HG03354 (cell line): ENCODE results near the gene TELO2.

Experiments used
- ATAC-seq: cut with Tn5 transposase; IDR thresholded peaks from one replicate; pipeline ENCODE4 v1.9.1; 2021; ENCODE audit warnings: mild to moderate bottlenecking; ENCODE audit not compliant: unreplicated experiment, poor library complexity, severe bottlenecking

The TELO2 gene

DNA sequence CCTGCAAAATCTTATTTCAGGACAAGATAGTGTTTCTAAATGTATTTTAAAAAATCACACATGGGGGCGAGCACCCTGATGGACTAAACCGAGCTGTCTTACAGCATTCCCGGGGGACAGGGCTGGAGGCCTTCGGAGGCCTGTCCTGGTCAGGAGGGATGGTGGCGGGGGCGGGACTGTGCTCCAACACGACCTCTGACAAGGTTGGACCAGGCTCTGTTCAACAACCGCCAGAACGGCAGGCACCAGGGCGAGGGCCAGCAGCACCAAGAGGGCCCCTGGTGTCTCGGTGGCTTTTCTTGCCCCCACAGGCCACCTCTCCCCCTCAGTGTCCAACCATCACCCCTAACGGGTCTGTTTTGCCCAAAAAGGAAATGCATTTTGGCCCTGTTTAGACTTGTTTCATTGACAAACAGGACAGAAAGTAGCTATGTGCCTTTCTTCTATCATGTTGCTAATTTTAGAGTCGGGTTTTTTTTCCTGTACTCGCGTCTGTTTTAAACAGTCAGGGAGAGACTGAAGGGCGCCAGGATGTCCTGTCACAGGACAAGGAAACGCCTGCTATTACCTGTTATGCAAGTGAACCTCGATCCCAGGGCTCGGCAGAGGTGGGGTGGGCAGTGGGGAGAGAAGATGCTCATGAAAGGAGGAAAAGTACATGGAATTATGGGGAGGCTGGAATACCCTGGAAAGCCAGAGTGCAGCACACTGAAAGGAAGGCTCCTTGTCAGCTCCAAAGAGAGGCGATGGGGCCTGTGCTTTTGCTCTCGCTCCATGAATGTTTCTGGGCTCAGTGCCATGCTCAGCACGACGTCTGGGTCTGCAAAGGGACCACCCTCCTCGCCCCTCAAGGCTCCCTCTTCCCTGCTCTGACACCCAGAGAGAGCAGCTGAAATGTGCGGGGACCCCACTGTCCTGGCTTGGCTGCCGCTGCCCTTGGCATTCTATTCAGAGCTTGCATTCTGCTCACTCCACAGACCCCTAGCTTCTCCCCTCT, 52.2 kb downstream of the TELO2 start:
- no peak for ATAC-seq

DNA sequence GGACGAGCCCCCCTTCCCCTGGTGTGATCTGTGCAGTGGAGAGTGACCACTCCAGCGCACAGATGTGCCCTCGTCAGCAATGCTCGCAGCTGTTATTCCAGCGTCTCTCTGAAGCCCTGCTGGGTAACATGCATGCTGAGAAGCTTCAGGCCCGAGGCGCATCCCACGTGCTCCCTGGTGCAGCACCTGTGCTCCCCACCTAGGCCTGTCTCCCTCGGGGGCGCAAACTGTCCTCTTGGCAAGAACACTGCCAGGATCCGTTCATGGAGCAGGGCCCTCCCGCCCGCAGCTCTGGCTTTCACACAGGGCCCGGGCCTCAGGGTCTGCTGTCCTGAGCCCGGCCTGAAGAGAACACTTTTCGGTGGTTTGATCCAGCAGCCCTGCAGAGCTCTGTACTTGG, 53.3 kb downstream of the TELO2 start:
- no peak for ATAC-seq

DNA sequence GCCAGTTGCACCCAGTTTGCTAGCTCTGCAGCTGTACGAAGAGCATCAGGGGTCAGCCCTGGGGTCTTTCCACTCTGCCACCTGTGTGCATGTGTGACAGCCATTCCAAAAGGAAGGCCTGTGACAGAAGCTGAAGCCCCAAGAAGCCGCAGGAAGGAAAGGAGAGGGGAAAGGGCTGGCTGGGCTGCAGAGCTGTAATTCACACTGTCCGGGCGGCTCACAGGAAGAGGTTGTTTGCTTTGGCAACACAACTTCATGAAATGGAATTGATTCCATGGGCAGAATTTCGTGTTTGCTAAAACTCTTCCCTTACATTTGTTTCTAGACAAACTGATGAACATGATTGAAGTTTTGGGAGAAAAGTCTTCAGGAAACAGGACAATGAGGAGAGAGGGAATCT, 55.1 kb downstream of the TELO2 start:
- ATAC-seq = no peak

DNA sequence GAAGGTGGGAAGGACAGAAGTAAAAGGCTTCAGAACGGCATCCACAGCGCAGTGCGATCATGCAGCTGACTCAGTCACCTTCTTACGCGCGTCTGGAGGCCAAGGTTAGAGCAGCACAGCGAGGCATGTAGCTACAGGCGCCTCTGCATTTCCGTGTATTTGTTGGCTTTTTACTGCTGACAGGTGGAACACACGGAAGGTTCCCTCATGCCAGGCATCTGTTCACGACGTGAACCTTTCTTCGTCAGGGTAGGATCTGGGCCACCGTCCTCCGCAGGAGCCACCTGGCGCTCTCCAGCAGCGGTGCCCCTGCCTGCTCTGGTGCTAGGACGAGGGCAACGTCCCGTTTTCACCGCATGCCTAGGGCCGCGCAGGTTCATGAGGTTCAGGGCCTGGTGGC, 55.6 kb downstream of the TELO2 start:
- ATAC-seq = no peak

DNA sequence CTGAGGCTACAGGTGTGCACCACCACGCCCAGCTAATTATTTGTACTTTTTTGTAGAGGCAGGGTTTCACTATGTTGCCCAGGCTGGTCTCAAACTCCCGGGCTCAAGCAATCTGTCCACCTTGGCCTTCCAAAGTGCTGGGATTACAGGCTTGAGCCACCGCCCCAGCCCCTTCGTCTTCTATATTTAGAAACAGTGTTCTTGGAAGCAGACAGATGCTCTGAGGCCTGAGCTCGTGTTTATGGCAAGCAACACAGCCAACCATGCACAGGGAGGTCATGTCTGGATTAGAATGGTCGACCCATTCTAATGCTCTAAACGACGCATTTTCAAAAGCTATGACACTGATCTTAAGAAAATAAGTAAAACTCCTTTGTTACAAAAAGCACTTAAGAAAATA, 56.9 kb downstream of the TELO2 start:
- no peak for ATAC-seq

DNA sequence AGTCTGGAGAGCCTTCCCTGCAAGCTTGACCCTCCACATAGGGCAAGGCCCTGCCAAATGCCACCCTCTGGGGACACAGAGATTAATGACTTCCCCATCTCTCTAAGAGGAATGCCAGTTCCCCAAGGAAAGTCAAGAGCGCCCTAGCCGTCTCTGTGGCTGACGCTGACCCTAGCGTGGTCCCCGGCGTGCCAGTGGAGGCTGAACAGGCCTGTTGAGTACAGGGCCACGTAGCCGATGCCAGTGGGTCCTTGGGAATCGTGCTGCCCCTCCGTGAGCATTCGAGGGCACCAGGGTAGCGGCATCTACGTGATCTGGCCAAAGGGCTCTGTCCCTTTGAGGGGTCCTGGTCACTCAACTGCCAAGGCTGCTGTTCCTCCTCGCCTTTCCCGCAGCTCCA, 57.5 kb downstream of the TELO2 start:
- no peak for ATAC-seq

DNA sequence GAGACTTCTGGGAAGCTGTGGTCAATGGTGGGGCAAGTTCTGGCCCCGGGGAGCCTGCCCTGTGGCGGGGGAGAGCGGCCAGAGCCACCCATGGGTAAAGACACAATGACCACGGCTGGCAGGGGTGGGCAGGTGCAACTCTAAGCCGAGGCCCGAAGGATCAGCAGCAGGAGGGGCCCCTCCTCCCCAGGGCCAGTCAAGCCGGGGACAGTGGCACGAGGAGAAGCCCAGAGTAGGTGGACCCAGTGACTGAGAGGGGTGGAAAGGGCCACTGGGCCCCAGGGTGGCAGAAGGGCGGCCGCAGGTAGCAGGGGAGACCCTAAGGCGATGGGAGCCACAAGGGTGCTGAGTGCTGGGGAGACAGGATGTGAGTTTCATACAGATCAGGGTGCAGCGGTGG, 58.0 kb downstream of the TELO2 start:
- ATAC-seq = no peak

DNA sequence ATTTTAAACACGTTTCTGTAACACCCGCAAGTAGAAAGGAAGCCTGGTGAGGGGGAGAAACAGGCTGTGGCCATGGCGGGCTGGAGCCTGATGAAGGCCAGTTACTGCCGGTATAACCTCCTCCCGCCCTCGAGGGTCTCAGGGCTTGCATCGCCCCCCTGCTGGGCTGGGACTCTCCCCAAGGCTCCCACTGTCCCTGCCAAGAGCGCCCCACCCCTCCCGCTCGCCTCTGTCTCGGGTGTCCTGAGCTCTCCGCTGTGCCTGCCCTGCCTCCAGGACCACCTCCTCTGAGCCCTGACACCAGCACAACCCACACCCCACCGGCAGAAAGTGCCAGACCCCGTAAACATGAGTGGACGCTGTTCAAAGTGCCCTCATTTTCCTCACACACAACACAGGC, 59.0 kb downstream of the TELO2 start:
- no peak for ATAC-seq

DNA sequence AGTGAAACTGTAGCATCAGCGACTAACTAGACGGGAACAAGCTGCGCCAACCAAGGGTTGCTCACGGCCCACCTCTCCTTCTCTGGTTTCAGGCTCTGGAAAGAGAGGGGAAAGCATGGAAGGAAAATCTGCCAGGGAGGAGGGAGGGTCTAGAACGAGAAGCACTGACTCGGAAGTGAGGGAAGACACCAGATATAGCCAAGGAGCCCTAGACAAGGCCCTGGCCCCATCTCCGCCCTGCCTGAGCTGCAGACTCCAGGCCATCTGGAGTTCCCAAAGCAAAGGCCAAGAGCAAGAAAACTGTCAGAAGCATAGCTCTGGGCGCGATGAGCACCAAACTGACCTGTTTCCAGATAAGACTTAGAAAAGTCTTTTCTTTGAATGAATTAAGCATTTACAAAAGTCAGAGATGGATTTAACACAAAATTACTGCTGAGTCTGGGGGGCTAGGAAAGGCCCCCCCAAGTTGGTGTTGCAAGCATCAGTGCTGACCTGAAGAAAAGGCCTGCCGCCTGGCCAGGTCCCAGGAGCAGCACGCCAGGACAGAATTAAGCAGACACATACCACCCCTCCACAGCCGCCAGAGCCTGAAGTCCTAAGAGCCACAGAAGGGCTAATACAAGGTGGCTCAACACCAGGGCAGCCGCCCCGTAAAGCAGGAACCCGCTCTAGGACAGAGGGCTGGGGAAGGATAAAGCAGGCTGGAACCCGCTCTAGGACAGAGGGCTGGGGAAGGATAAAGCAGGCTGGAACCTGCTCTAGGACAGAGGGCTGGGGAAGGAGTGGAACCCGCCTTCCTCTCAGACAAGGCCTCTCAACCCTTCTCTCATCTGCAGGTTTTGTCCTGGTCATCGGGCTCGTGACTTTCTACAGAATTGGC, 61.0 kb downstream of the TELO2 start:
- no peak for ATAC-seq

DNA sequence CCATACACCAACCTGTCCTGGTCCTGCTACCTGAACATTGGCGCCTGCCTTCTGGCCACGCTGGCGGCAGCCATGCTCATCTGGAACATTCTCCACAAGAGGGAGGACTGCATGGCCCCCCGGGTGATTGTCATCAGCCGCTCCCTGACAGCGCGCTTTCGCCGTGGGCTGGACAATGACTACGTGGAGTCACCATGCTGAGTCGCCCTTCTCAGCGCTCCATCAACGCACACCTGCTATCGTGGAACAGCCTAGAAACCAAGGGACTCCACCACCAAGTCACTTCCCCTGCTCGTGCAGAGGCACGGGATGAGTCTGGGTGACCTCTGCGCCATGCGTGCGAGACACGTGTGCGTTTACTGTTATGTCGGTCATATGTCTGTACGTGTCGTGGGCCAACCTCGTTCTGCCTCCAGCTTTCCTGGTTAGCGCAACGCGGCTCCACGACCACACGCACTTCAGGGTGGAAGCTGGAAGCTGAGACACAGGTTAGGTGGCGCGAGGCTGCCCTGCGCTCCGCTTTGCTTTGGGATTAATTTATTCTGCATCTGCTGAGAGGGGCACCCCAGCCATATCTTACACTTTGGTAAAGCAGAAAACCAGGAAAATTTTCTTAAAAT, 61.8 kb downstream of the TELO2 start:
- ATAC-seq = no peak

DNA sequence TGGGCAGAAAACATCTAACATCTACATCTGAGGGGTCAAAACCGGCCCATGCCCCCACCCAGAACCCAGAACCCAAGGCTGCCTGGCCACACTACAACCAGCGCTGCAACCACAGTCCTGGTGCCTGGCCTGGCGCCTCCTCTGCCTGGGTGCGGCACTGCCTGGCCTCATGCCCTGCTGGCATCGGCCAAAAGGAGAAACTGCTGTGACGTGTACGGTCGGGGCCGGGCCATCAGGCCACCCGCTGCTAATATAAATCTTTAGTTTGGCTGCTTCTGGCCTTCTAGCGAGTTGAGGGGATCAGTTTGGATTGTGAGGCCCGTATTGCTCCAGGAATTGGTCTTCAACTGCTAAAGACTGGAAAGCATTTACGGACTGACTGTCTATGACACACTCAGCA, 63.1 kb downstream of the TELO2 start:
- ATAC-seq = no peak

DNA sequence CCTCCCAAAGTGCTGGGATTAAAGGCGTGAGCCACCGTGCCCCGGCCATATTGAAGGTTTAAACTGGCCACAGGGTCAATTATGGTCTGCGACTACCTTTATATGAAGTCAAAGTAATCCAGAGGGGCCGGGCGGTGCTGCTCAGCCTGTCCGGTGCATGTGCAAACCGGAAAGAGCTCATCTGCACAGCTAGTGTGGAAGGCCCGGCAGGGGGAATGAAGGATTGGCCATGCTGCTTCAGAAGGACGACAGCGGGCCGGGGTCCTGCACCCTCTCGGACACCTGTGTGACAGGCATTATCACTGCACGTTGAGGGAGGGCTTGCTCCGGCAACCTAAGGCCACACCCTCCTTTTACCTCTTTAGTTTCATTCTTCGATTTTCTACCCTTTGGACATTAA, 63.9 kb downstream of the TELO2 start:
- ATAC-seq = no peak

DNA sequence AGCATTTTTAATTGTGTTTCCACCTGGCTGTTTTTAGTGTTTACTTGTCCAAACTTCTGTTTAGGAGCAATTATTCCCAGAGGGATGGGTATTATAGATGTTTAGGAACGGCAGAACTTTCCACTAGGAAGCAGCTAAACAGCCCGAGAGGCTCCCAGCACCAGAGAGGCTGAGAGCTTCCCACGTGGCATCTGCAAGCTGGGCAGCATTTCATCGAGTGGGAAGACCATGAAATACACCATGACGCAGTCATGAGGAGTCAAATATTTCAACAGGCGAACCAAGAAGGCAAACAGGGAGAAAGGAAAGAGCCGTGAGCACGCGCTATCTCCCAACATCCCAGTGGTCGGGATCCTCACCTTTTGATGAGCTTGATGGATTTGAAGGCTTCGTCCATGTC, 64.4 kb downstream of the TELO2 start:
- no peak for ATAC-seq

DNA sequence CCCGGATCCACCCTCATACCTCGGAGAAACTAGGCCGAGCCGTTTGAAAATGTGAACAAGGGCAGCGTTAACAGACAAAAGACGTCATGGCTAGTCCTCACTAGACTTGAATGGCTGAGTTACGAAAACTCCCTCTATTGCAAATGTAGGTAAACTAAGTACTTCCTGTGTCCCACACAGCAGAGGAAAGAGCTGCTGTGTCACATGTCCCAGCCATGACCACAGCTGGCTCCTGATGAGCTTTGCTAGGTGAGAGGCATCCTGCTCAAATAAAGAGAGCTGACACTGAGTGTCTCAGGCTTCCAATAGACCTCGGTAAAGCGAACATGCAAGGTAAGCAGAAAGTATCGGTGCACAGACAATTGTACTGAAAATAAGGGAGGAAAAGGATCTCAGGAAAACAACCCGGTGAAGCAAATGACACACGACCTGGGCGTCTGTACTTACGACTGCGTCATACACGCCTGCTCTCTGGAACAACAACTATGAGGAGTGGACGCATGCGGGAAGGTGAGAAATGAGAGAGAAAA, 66.4 kb downstream of the TELO2 start:
- no peak for ATAC-seq
